COLO668 (cell line): ENCODE measurements around the gene ADAMTS16.
A peak's percentile ranks its signal among the peaks of the same experiment; 100 is the strongest.

Experiments used
- DNase-seq: peaks from one replicate; lab custom pipeline; 2025; ENCODE audit not compliant: unreplicated experiment; lab: John Stamatoyannopoulos, UW

The ADAMTS16 gene

DNA sequence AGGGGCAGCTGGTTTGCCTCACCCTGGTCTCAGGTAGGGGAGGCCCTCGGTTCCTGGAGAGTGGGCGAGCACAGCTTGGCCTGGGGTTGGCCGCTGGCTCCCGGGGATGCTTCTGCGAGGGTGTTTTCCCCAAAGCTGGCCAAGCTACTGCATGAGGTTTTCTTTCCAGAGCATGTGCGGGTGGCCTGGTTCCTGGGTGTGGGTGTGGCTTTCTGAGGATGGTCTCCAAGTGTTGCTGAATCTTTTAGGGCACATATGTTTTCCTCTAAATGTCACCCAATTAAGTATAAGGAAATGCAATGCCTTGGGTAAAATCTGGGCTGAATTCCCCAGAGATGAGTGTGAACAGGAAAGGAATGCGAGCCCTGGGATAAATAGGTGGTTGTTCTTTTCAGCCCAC is 166.6 kb downstream of the ADAMTS16 start:
- DNase-seq = no peak

GRCh38 chr5:5308319-5308718 is 168.2 kb downstream of the ADAMTS16 start:
- DNase-seq = no peak

- no peak for DNase-seq
Observed at GRCh38 chr5:5309645-5310044, 169.5 kb downstream of the ADAMTS16 start.

- DNase-seq = no peak
Observed at GRCh38 chr5:5313101-5313635, 173.0 kb downstream of the ADAMTS16 start.

DNA sequence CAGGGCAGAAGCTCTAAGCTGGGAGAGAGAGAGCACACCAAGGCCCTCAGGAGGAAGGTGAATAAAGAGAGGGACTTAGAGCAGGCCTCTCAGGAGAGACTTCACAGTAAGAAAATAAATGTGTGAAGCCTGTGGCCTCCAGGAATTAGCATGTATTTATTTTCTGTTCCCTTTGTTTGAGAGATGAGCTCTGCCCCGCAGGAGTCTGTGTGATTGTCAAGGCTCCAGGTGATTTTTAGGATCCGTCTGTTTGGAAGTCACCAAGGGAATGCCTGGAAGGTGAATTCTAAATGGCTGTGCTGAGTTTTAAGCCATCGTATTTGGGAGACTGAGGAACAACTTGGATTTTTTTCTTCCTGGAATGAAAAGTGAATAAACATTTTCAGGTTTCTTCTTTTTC is 174.0 kb downstream of the ADAMTS16 start:
- no peak for DNase-seq

GRCh38 chr5:5314626-5315025 is 174.5 kb downstream of the ADAMTS16 start:
- no peak for DNase-seq

DNA sequence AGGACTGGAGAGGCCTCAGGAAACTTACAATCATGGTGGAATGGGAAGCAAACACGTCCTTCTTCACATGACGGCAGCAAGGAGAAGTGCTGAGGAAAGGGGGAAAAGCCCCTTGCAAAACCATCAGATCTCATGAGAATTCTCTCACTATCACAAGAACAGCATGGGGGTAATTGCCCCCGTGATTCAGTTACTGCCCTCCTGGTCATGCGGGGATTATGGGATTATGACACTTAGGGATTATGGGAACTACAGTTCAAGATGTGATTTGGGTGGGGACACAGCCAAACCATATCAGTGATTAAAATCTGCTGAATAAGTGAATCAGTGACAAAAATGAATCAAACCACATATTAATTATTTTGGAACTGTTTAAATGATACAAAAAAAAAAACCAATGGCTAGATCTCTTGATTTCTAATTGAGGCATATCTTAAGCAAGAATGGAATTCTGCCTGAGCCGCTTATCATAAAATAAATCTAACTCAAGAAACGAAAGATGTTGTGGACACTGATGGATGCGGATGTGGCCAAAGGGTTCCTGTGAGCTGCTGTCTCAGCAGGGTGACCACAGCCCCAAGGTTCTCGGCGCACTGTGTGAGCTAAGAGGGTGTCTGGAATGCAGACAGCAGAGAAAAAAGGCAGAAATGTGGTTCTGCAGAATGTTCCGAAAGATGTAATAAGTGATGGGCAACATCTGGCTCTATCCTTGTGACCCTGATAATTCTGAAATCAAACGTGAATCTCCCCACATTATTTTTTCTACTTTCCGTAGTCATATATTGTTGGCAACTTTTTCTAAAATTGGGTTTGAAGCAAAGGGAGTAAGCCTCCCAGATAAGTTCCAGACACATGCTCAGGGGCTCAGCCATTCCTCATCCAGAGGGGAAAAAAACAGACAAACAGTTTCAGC is 175.2 kb downstream of the ADAMTS16 start:
- DNase-seq = no peak

GRCh38 chr5:5316334-5316733 is 176.2 kb downstream of the ADAMTS16 start:
- no peak for DNase-seq

DNA sequence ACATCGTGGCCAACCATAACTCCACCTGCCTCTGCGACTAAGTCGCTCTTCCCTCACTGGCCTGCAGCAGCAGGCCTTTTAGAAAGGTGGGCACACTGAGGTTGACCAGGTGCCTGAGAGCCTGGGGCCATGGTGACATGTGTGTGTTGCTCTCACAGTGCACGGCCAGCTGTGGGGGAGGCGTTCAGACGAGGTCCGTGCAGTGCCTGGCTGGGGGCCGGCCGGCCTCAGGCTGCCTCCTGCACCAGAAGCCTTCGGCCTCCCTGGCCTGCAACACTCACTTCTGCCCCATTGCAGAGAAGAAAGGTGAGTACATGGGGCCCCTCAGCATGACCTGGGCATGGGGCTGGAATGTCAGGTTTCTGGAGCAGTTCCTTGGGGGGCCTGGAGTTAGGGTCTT is 177.8 kb downstream of the ADAMTS16 start:
- DNase-seq = no peak

GRCh38 chr5:5318426-5319190 is 178.5 kb downstream of the ADAMTS16 start:
- DNase-seq = no peak

GRCh38 chr5:5320062-5320805 is 180.1 kb downstream of the ADAMTS16 start:
- DNase-seq = no peak

- DNase-seq = no peak
Observed at GRCh38 chr5:5321137-5321536, 181.0 kb downstream of the ADAMTS16 start.

DNA sequence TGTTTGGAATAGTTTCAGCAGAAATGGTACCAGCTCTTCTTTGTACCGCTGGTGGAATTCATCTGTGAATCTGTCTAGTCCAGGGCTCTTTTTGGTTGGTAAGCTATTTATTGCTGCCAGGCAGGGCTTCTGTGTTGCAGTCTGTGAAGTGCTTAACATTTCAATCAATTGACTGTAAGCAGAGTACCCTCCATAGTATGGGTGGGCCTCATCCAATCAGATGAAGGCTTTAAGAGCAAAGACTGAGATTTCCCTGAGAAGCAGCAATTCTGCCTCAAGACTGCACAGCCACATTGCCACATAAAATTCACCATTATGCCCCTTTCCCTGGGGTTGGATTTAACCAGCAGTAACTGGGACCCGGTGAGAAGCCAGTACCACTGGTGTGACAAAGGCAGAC is 183.4 kb downstream of the ADAMTS16 start:
- no peak for DNase-seq

- DNase-seq = no peak
Observed at GRCh38 chr5:5326115-5326758, 186.1 kb downstream of the ADAMTS16 start.

GRCh38 chr5:5327126-5327525 is 187.0 kb downstream of the ADAMTS16 start:
- DNase-seq = no peak

- DNase-seq = no peak
Observed at GRCh38 chr5:5330728-5331452, 190.8 kb downstream of the ADAMTS16 start.

GRCh38 chr5:5331848-5332247 is 191.7 kb downstream of the ADAMTS16 start:
- no peak for DNase-seq

DNA sequence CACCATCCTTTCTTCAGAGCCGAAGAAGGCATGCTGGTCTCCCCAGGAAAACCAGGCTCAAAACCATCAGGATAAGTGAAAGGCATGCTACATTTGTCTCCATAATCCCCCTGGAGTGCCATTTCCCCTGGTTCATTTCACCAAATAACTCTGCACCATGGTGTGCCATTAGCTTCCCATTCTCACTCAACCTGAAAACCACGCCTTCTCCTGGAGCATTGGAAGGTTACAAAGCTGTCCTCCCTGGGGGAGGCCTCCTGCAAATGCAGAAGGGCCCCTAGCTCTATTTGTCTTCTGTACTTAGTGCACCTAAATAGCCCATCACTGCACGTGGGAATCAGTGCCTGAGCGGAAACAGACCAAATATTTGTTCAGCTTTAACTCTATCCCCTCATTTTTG is 192.2 kb downstream of the ADAMTS16 start:
- DNase-seq = peak; percentile 77

DNA sequence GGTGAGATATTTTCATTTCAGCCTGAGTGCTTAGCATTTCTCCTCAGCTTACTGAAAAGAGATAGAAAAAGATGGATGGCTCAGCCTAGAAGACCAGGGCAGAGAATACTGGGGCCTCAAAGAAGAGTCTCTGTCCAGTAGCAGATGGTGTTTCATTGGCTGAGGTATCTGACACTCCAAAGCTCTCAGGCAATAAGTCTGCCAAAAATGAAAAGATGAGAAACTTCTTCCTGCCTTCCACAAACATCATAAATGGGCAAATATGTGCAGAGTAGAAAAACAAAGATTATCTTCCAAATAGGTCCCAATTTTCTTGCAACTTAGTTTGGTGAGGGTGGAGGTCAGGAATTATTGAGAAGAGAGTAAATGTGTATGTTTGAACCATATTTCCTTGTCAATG is 195.0 kb downstream of the ADAMTS16 start:
- no peak for DNase-seq

GRCh38 chr5:5335700-5336264 is 195.7 kb downstream of the ADAMTS16 start:
- DNase-seq = no peak
